ENCODE results near the gene KCTD2. TPM values are rescaled to one million over a fixed set of nuclear protein-coding genes. Genes with fewer than 3 reads are reported as not detected.
A peak's percentile ranks its signal among the peaks of the same experiment; 100 is the strongest.

The KCTD2 gene
- total RNA-seq, 4 donors from 2014 or later, result 23.6 to 46.1 (median 34.6) TPM

GRCh38 chr17:75074532-75074931, 27.5 kb downstream of the KCTD2 start:
- TF ChIP-seq CTCF (IDR thresholded peaks at IDR 0.05), result no peak
- no peak for DNase-seq (ENCODE audit: low spot score)
- ATAC-seq (ENCODE audit: low FRiP score), result no peak

GRCh38 chr17:75075597-75076336, 28.7 kb downstream of the KCTD2 start:
- DNase-seq (ENCODE audit: low spot score), result no peak
- TF ChIP-seq CTCF (IDR thresholded peaks at IDR 0.05), result no peak
- ATAC-seq (ENCODE audit: low FRiP score), result no peak

GRCh38 chr17:75077072-75077495, 30.1 kb downstream of the KCTD2 start:
- DNase-seq (ENCODE audit: low spot score) (no peak), ATAC-seq (ENCODE audit: low FRiP score) (no peak)
- no peak for TF ChIP-seq CTCF (IDR thresholded peaks at IDR 0.05)

GRCh38 chr17:75077496-75078283, 30.7 kb downstream of the KCTD2 start:
- no peak for DNase-seq (ENCODE audit: low spot score)
- ATAC-seq (ENCODE audit: low FRiP score), result peak; percentile 40
- TF ChIP-seq CTCF (IDR thresholded peaks at IDR 0.05), result no peak

- peak; percentile 53 for ATAC-seq (ENCODE audit: low FRiP score)
- no peak for TF ChIP-seq CTCF (IDR thresholded peaks at IDR 0.05)
- no peak for DNase-seq (ENCODE audit: low spot score)
Measured at GRCh38 chr17:75078284-75079022, 31.4 kb downstream of the KCTD2 start.

GRCh38 chr17:75079023-75079373, 32.0 kb downstream of the KCTD2 start:
- no peak for DNase-seq (ENCODE audit: low spot score)
- ATAC-seq (ENCODE audit: low FRiP score), result no peak

More at GRCh38 chr17:75079023-75079373, 32.0 kb downstream of the KCTD2 start:
- no peak for TF ChIP-seq CTCF (IDR thresholded peaks at IDR 0.05)
